ENCODE measurements around the gene PTPA. TPM values are rescaled to one million over a fixed set of nuclear protein-coding genes. Genes with fewer than 3 reads are reported as not detected.

The PTPA gene
- total and polyA plus RNA-seq, 2 of the 4 experiments (the other 2 are of a cell fraction): 124 to 149 TPM

- Histone ChIP-seq H3K4me1 (ENCODE audit: control insufficient read depth, insufficient read depth, low read length) (no peaks in the 10 kb centered on the region), H3K56ac (ENCODE audit: extremely low read depth, insufficient read depth, low read length) (no peak overlapping the region), H4K8ac (ENCODE audit: low read depth in 2 of 2, low read length in 2 of 2) (no peak overlapping the region), H3K4me2 (ENCODE audit: low read depth, low read length) (no peak overlapping the region), H3K14ac (replicated peaks; ENCODE audit: low read depth, low read length) (no peak overlapping the region), H3K79me1 (ENCODE audit: low read depth in 1 of 2, low read length in 2 of 2) (no peaks in the 10 kb centered on the region), H3K4ac (ENCODE audit: low read depth, low read length) (no peak overlapping the region), H2BK15ac (ENCODE audit: low read depth, low read length) (no peak overlapping the region), H2AK5ac (ENCODE audit: low read depth, low read length) (no peak overlapping the region), H2BK120ac (ENCODE audit: low read depth, low read length) (no peak overlapping the region), H3K23ac (ENCODE audit: low read depth, low read length) (no peak overlapping the region), H3K9me1 (ENCODE audit: insufficient read depth, low read length) (no peaks in the 10 kb centered on the region), H2BK5ac (ENCODE audit: low read depth, low read length, poor library complexity, severe bottlenecking) (no peak overlapping the region), H3K18ac (ENCODE audit: low read depth, low read length) (no peak overlapping the region), H4K5ac (ENCODE audit: low read depth, low read length) (no peak overlapping the region), H2AFZ (replicated peaks; ENCODE audit: low read length, poor library complexity) (no peak overlapping the region), H3K27ac (ENCODE audit: insufficient read depth, low read length) (no peak overlapping the region), H3K36me3 (ENCODE audit: control insufficient read depth, insufficient read depth, low read length) (peaks cover 35% of the 10 kb centered on the region), H2BK20ac (ENCODE audit: low read depth, low read length) (no peak overlapping the region), H2AK9ac (replicated peaks; ENCODE audit: low read depth, low read length, poor library complexity) (no peak overlapping the region), H3K4me3 (ENCODE audit: insufficient read depth, low read depth, low read length) (no peak overlapping the region), H3K9ac (ENCODE audit: low read depth, low read length) (no peak overlapping the region), H4K20me1 (ENCODE audit: insufficient read depth, low read length) (no peaks in the 10 kb centered on the region), H4K91ac (ENCODE audit: insufficient read depth, low read depth, low read length) (no peak overlapping the region), H3K27me3 (ENCODE audit: control insufficient read depth, insufficient read depth, low read length) (no peaks in the 10 kb centered on the region), H3K9me3 (ENCODE audit: control insufficient read depth, insufficient read depth, low read length) (no peaks in the 10 kb centered on the region)
- intact Hi-C loops (cut with micrococcal nuclease): no loop called here
- ChIA-PET CTCF (no interaction called here), POLR2A (ENCODE audit: unreplicated experiment) (no interaction called here)
- no TSS peak for BruUV-seq (replicated peaks)
- TF ChIP-seq USF2 (IDR thresholded peaks at IDR 0.05; ENCODE audit: low read depth, low read length) (no peak), FOS (IDR thresholded peaks at IDR 0.05; ENCODE audit: low read depth, low read length) (no peak), MAFK (IDR thresholded peaks at IDR 0.05; ENCODE audit: low read depth, low read length) (no peak), CHD1 (IDR thresholded peaks at IDR 0.05; ENCODE audit: low read depth, low read length) (no peak), MAZ (IDR thresholded peaks at IDR 0.05; ENCODE audit: borderline replicate concordance, low read depth, low read length) (no peak), CTCF (conservative IDR thresholded peaks at IDR 0.05; ENCODE audit: low read depth, low read length) (no peak), SMC3 (IDR thresholded peaks at IDR 0.05; ENCODE audit: low read depth, low read length) (no peak), CEBPB (IDR thresholded peaks at IDR 0.05; ENCODE audit: low read depth, low read length) (no peak), NFE2L2 (IDR thresholded peaks at IDR 0.05; ENCODE audit: low read depth, low read length) (no peak), RFX5 (IDR thresholded peaks at IDR 0.05; ENCODE audit: low read depth, low read length) (no peak), ELK1 (IDR thresholded peaks at IDR 0.05; ENCODE audit: borderline replicate concordance, low read depth, low read length) (no peak), BHLHE40 (IDR thresholded peaks at IDR 0.05; ENCODE audit: low read depth, low read length) (no peak), MXI1 (IDR thresholded peaks at IDR 0.05; ENCODE audit: borderline replicate concordance, low read depth, low read length) (no peak), RAD21 (IDR thresholded peaks at IDR 0.05; ENCODE audit: low read length) (no peak), RCOR1 (IDR thresholded peaks at IDR 0.05; ENCODE audit: insufficient replicate concordance, low read length) (no peak), POLR2A (IDR thresholded peaks at IDR 0.05; ENCODE audit: low read depth, low read length) (no peak)
- in situ Hi-C loops (cut with MboI; ENCODE audit: low sequenced_read_pairs): no loop called here
- no peak for ATAC-seq (ENCODE audit: low read depth)
- dilution Hi-C loops (cut with HindIII; ENCODE audit: low sequenced_read_pairs, unreplicated experiment): no loop called here
- DNase-seq: no peak
- 61% methylated on average over 10 of the region's 28 CpGs; no CpG with 5 or more reads in 1 of the 2 experiments for WGBS, 2 experiments (ENCODE audit: extremely low coverage in 2 of 2, insufficient read length in 1 of 2)
These were observed 10.6 kb upstream of the PTPA start for GRCh38 chr9:129100383-129101169.

All from IMR-90 (cell line).